Coronary artery (tissue), 2 donors: Measurements from ENCODE around the gene NDUFS6.

Experiments
- DNase-seq: peaks from one replicate; pipeline ENCODE4 v3.0.0-alpha.2; 2017; ENCODE audit warnings: low spot score
- H3K27ac ChIP-seq, 2 donors: fragments of 200-600 bp; sonication (generic); one replicate each; pipeline ENCODE4 v1.5.1; 2016 to 2019
- H3K4me3 ChIP-seq: fragments of 200-600 bp; sonication (generic); 2 replicates; pipeline ENCODE4 v1.5.1; 2016; ENCODE audit warnings: mild to moderate bottlenecking, moderate library complexity
- TF ChIP-seq, protein P1 (sequence below): fragments of 200-600 bp; sonication (generic); IDR thresholded peaks from one replicate; pipeline ENCODE4 v1.5.1; 2019; ENCODE audit warnings: antibody characterized with exemption

NDUFS6 gene

DNA sequence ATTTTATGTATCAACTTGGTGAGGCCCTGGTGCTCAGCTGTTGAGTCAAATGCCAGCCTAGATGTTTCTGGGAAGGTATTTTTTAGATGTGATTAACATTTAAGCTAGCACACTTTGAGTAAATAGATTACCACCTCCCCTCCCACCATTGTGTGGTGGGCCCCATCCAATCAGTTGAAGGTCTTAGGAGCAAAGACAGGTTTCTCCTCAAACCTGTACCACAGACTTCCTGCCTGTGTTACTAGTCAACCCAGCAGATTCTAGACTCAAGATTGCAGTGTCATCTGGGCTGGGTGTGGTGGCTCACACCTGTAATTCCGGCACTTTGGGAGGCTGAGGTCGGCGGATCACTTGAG, 35.3 kb upstream of the NDUFS6 start:
- no peak overlapping the region for H3K4me3 ChIP-seq
- no peak for DNase-seq

DNA sequence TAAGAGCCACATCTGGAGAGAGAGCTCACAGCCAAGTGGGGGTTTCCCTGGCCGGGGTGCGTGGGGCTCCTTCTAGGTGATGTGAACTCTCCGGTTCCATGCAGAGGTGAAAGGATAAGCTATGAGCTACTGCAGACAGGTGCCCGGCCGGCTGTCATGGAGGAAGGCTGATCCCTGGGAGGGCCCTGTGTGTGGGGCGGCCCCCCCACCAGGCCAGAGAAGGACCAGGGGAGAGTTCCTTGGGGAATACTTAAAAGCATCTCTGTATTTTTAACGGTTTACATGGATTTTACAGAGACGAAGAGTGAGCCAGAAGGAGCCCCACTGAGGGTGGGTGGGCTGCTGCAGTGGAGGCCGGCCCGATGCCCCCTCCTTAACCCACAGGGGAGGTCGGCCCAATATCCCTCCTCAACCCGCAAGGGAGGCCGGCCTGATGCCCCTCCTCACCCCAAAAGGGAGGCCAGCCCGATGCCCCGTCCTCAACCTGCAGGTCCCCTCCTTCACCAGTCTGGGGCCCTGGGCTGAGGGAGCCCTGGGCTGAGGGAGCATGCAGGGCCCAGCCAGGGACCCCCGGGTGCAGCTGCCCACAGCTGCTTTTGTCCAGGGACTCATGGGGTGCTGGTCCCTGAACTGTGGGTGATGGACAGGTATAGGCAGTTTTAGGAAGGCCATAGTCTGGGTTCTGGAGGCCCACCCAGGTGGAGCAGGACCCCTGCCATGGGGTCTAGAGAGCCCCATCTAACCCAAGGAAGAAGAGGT, 33.5 kb upstream of the NDUFS6 start:
- Histone ChIP-seq H3K27ac (no peak overlapping the region), H3K4me3 (no peak overlapping the region)
- TF ChIP-seq, protein P1, sequence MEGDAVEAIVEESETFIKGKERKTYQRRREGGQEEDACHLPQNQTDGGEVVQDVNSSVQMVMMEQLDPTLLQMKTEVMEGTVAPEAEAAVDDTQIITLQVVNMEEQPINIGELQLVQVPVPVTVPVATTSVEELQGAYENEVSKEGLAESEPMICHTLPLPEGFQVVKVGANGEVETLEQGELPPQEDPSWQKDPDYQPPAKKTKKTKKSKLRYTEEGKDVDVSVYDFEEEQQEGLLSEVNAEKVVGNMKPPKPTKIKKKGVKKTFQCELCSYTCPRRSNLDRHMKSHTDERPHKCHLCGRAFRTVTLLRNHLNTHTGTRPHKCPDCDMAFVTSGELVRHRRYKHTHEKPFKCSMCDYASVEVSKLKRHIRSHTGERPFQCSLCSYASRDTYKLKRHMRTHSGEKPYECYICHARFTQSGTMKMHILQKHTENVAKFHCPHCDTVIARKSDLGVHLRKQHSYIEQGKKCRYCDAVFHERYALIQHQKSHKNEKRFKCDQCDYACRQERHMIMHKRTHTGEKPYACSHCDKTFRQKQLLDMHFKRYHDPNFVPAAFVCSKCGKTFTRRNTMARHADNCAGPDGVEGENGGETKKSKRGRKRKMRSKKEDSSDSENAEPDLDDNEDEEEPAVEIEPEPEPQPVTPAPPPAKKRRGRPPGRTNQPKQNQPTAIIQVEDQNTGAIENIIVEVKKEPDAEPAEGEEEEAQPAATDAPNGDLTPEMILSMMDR: no peak
- no peak for DNase-seq

More for the DNA sequence above, 35.3 kb upstream of the NDUFS6 start:
- TF ChIP-seq, protein P1: no peak
- no peak overlapping the region for H3K27ac ChIP-seq

DNA sequence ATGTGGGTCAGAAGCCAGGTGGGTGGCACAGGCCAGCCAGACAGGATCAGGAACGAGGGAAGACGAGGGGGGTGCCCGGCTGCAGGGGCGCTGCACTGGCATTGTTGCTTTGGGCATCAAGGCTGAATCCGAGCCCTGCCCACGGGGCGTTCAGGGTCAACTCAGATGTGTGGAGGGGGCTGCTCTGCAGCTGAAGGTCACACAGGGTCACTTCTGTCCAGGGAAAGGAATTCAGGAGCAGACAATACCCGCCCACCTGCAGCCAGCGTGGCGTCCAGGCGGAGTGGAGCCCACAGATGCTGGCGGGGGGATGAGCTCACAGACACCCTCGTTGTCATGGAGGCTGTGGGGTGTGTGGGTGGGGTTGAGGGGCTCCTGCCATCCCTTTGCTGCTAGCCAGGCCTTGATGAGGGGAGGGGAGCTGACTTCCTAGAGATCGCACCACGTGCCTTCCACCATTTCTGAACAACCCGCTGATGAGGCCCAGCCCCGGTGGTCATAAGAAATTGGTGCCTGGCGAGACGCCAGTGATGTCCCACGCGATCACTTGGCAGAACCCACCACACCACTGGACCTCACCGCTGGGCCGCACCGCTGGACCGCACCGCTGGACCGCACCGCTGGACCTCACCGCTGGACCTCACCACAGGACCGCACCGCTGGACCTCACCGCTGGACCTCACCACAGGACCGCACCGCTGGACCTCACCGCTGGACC, 32.8 kb upstream of the NDUFS6 start:
- no peak for DNase-seq
- Histone ChIP-seq H3K4me3 (no peak overlapping the region), H3K27ac (no peak overlapping the region)
- TF ChIP-seq, protein P1: no peak

DNA sequence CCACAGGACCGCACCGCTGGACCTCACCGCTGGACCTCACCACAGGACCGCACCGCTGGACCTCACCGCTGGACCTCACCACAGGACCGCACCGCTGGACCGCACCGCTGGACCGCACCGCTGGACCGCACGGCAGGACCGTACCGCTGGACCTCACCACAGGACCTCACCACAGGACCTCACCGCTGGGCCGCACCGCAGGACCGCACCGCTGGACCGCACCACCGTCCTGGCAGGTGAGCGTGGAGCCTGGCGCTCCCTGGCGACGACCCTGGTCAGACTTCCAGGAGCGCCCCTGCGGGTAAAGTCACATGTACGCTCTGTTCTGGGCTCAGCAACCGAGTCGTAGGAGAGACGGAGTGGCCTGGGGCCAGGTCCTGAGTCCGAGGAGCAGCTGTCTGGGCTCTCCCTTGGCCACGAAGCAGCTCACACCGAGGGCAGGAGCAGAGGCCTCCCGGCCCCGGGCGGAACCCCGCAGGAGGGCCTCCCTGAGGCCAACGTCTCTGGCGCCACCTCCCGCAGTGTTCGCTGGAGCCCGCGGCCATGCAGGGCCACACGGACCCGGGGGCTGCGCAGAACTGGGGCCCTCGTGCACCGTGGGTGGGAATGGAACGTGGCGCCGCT, 32.1 kb upstream of the NDUFS6 start:
- TF ChIP-seq, protein P1: no peak
- no peak for DNase-seq
- Histone ChIP-seq H3K27ac (no peak overlapping the region), H3K4me3 (no peak overlapping the region)

DNA sequence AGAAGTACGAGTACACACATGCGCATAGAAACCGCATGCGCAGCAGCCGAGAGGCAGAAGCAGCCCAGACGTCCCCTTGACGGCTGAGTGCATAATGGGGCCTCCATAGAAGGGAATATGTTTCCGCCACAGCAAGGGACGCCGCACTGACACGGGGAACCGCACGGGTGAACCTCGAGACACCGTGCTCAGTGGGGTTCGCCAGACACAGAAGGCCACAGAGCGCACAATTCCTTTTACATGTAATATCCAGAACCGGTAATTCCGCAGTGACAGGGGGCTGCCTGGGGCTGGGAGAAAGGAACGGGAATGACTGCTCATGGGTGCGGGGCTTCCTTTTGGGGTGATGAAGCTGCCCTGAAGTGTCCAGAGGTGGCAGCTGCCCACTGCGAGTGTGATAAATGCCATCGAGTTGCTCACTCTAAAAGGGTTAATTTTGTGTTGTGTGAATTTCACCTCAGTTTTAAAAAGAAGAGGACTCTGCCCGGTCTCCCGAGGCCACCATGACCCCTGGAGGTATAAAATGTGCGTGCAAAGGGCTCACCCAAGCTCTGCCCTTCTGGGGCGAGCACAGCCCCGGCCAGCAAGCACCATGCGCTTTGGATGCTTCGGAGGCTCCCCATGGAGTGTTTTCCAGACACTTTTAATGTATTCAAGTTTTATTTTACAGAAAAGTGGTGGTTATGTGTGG, 31.3 kb upstream of the NDUFS6 start:
- Histone ChIP-seq H3K27ac (no peak overlapping the region), H3K4me3 (no peak overlapping the region)
- no peak for DNase-seq
- TF ChIP-seq, protein P1: no peak

DNA sequence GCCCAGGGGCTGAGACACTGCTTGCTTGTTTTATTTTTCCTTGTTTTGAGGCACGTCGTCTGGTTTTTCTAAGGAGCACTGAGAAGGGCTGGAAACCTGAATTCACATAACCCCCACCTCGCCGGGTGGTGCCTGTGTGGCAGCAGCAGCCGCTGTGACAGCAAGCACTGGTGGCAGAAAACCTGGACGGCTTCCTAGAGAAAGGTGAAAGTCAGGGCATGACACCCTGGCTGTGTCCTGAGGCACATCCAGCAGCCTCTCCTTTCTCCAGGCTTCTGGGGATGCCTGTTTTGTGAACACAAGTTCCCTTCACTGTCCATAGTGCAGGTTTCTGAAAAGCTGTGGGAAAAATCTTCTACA, 30.8 kb upstream of the NDUFS6 start:
- DNase-seq: no peak
- TF ChIP-seq, protein P1: no peak
- Histone ChIP-seq H3K4me3 (no peak overlapping the region), H3K27ac (no peak overlapping the region)
